NB4 (cell line): ENCODE measurements around the gene KLHL41.
A peak's percentile ranks its signal among the peaks of the same experiment; 100 is the strongest.
"Not testable (repeated sequence)": the region's sequence is repeated elsewhere in the genome, so short reads cannot be mapped to it uniquely, and the experiment has no call there.

Experiments used
- DNase-seq: peaks from one replicate; pipeline ENCODE4 v3.0.0; 2010; ENCODE audit warnings: low read depth
- H3K4me3 ChIP-seq: one replicate; pipeline ENCODE4 v1.5.1; 2011; ENCODE audit warnings: mild to moderate bottlenecking, low read depth, low read length, moderate library complexity
- CTCF ChIP-seq: IDR thresholded peaks from one replicate; pipeline ENCODE4 v1.5.1; 2012; ENCODE audit warnings: low read depth, low read length
- MAX ChIP-seq: IDR thresholded peaks from 2 replicates; pipeline ENCODE4 v1.6.1; 2011; ENCODE audit warnings: low read depth, low read length
- MYC ChIP-seq: IDR thresholded peaks from 2 replicates; pipeline ENCODE4 v1.6.1; 2011; ENCODE audit warnings: low read depth, low read length
- POLR2A ChIP-seq: IDR thresholded peaks from 2 replicates; pipeline ENCODE4 v1.6.1; 2011; ENCODE audit warnings: mild to moderate bottlenecking; ENCODE audit not compliant: insufficient read length; ENCODE audit errors: extremely low read depth

KLHL41 gene

GRCh38 chr2:169569948-169570347, 60.4 kb downstream of the KLHL41 start:
- no peak for TF ChIP-seq POLR2A
- peak overlapping the region; percentile 25 for H3K4me3 ChIP-seq
- DNase-seq = no peak

GRCh38 chr2:169570752-169571151, 61.2 kb downstream of the KLHL41 start:
- H3K4me3 ChIP-seq = peak overlapping the region; percentile 25
- not testable (repeated sequence) for DNase-seq

DNA sequence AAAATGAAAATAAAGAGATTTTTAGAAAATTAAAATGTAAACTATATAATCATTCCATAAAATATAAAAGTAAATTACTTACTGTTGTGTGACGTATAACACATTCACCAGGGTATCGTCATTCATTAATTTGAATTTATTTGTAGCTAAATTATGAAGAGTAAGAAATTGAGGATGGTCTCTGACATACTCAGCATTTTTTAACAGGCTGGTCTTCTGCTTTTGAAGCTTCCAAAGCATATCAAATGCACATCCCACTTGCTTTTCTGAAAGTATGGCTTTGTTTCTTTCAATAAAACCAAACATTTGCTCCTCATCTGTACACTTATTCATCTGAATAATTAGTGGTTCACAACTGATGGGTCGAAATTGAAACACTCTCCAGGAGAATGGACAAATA, 62.1 kb downstream of the KLHL41 start:
- peak overlapping the region; percentile 96 for H3K4me3 ChIP-seq
- TF ChIP-seq CTCF (no peak), MYC (no peak), MAX (no peak), POLR2A (no peak)
- no peak for DNase-seq

- peak overlapping the region; percentile 96 for H3K4me3 ChIP-seq
- no peak for DNase-seq
- no peak for TF ChIP-seq CTCF
- no peak for TF ChIP-seq MYC
- no peak for TF ChIP-seq MAX
- TF ChIP-seq POLR2A = no peak
Observed at GRCh38 chr2:169572189-169572588, 62.7 kb downstream of the KLHL41 start.

- TF ChIP-seq POLR2A (no peak), MAX (no peak), MYC (no peak), CTCF (no peak)
- peak overlapping the region; percentile 96 for H3K4me3 ChIP-seq
- DNase-seq = no peak
Observed at GRCh38 chr2:169572821-169573159, 63.3 kb downstream of the KLHL41 start.

DNA sequence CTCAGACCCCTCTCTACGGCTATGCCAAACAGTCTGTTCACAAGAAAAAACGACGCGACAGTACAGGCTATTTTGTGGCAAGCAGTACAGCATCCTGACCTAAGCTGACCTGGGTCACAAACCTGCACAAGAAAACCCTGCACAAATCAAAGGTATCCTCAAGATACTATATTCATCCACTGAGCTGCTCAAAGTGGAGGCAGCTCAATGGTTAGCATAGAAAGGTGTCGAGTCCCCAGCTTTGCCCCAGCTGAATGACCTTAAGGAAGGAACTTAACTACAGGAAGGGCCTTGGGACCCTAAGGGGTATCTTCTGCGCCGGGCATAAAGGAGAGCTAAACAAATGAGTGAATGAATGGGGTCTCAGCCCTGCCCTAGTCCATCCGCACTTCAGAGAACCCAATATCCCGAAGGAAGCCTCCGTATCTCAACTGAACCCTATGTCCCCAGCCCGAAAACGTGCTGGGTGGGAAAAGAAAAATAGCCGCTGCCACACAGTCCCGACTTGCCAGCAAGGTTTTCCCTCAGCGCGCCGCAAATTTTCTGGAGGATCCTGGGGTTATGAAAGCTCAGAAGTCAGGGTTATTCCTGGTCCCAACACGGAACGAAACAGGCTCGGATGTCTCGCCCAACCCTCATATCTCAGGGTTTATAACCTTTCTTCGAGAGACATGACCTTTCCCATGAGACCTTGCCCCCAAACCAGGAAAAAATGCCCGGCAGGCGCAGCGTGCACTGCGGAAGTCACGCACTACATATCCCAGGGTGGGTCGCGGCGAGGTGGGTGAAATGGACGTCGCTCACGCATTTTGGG, 63.9 kb downstream of the KLHL41 start, which contains the start of gene FASTKD1:
TSS of gene FASTKD1 (minus strand) at position 706 of the 814 bp plus-strand sequence. CDS start 1,836 bp downstream, outside the sequence.
- TF ChIP-seq MYC = peak; percentile 64; the same call in 1 of the 2 replicates
- peak; percentile 83 for TF ChIP-seq MAX
- no peak for TF ChIP-seq CTCF
- TF ChIP-seq POLR2A = peak; percentile 73
- peak; percentile 97 for DNase-seq
- H3K4me3 ChIP-seq = peak within 1 kb of the TSS; percentile 96

- no peak for TF ChIP-seq CTCF
- TF ChIP-seq MYC = no peak
- H3K4me3 ChIP-seq = peak overlapping the region; percentile 96
- no peak for DNase-seq
Observed at GRCh38 chr2:169573974-169574299, 64.4 kb downstream of the KLHL41 start.

DNA sequence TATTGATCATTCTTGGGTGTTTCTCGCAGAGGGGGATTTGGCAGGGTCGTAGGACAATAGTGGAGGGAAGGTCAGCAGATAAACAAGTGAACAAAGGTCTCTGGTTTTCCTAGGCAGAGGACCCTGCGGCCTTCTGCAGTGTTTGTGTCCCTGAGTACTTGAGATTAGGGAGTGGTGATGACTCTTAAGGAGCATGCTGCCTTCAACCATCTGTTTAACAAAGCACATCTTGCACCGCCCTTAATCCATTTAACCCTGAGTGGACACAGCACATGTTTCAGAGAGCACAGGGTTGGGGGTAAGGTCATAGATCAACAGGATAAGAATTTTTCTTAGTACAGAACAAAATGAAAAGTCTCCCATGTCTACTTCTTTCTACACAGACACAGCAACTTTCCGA, 65.0 kb downstream of the KLHL41 start:
- not testable (repeated sequence) for DNase-seq

DNA sequence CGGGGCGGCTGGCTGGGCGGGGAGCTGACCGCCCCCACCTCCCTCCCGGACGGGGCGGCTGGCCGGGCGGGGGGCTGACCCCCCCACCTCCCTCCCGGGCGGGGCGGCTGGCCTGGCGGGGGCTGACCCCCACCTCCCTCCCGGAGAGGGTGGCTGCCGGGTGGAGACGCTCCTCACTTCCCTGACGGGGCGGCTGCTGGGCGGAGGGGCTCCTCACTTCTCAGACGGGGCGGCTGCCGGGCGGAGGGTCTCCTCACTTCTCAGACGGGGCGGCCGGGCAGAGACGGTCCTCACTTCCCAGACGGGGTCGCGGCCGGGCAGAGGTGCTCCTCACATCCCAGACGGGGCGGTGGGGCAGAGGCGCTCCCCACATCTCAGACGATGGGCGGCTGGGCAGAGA, 65.8 kb downstream of the KLHL41 start:
- not testable (repeated sequence) for DNase-seq, H3K4me3 ChIP-seq

More for the DNA sequence above, 65.0 kb downstream of the KLHL41 start:
- not testable (repeated sequence) for H3K4me3 ChIP-seq
